OCI-LY3 (cell line): Measurements from ENCODE around the gene PFAS.

Source experiments
- H2AFZ ChIP-seq: fragments of 200-600, 300-600 bp; shearing (Covaris generic); 2 replicates; pipeline ENCODE4 v1.6.0; 2014; ENCODE audit warnings: antibody characterized with exemption, low read depth, low read length
- H3K27ac ChIP-seq: fragments of 200-600, 300-600 bp; sonication (generic); 2 replicates; pipeline ENCODE4 v1.5.1; 2014; ENCODE audit warnings: mild to moderate bottlenecking, low read length, moderate library complexity, mixed read lengths
- H3K27me3 ChIP-seq: fragments of 200-600, 300-600 bp; sonication (generic); 2 replicates; pipeline ENCODE4 v1.6.1; 2014; ENCODE audit warnings: low read depth, low read length, mixed read lengths
- H3K36me3 ChIP-seq: fragments of 200-600, 300-600 bp; sonication (generic); replicated peaks from 2 replicates; pipeline ENCODE3; 2014; ENCODE audit warnings: low read depth, low read length, mixed read lengths
- H3K4me1 ChIP-seq: fragments of 300-600, 200-600 bp; sonication (generic); 2 replicates; pipeline ENCODE4 v1.6.1; 2014; ENCODE audit warnings: low read length, mixed read lengths
- H3K4me2 ChIP-seq: fragments of 200-600, 300-600 bp; sonication (generic); 2 replicates; pipeline ENCODE4 v1.6.1; 2014; ENCODE audit warnings: low read length, mixed read lengths
- H3K4me3 ChIP-seq: fragments of 300-600, 200-600 bp; sonication (generic); 2 replicates; pipeline ENCODE4 v1.5.1; 2014; ENCODE audit warnings: antibody characterized with exemption, mild to moderate bottlenecking, low read length, moderate library complexity
- H3K79me2 ChIP-seq: fragments of 300-600, 200-600 bp; shearing (Covaris generic); 2 replicates; pipeline ENCODE4 v1.6.1; 2014; ENCODE audit warnings: mild to moderate bottlenecking, low read length, mixed read lengths
- H3K9ac ChIP-seq: fragments of 300-600, 200-600 bp; shearing (Covaris generic); 2 replicates; pipeline ENCODE4 v1.6.0; 2014; ENCODE audit warnings: mild to moderate bottlenecking, low read length, moderate library complexity
- H3K9me3 ChIP-seq: fragments of 200-600, 300-600 bp; shearing (Covaris generic); 2 replicates; pipeline ENCODE4 v1.6.1; 2014; ENCODE audit warnings: low read length, mixed read lengths; ENCODE audit not compliant: insufficient read depth
- H4K20me1 ChIP-seq: fragments of 200-600, 300-600 bp; sonication (generic); 2 replicates; pipeline ENCODE4 v1.6.1; 2016; ENCODE audit warnings: low read length, mixed read lengths; ENCODE audit not compliant: insufficient read depth
- CTCF ChIP-seq: fragments of 200-600, 300-600 bp; sonication (generic); IDR thresholded peaks from 2 replicates; pipeline ENCODE4 v1.5.1; 2014; ENCODE audit warnings: antibody characterized with exemption, low read length, low read depth
- EZH2phosphoT487 ChIP-seq: fragments of 200-600 bp; shearing (Covaris generic); IDR thresholded peaks from 2 replicates; pipeline ENCODE4 v1.6.1; 2018; ENCODE audit warnings: antibody characterized with exemption, mixed run types, low read depth

PFAS gene

DNA sequence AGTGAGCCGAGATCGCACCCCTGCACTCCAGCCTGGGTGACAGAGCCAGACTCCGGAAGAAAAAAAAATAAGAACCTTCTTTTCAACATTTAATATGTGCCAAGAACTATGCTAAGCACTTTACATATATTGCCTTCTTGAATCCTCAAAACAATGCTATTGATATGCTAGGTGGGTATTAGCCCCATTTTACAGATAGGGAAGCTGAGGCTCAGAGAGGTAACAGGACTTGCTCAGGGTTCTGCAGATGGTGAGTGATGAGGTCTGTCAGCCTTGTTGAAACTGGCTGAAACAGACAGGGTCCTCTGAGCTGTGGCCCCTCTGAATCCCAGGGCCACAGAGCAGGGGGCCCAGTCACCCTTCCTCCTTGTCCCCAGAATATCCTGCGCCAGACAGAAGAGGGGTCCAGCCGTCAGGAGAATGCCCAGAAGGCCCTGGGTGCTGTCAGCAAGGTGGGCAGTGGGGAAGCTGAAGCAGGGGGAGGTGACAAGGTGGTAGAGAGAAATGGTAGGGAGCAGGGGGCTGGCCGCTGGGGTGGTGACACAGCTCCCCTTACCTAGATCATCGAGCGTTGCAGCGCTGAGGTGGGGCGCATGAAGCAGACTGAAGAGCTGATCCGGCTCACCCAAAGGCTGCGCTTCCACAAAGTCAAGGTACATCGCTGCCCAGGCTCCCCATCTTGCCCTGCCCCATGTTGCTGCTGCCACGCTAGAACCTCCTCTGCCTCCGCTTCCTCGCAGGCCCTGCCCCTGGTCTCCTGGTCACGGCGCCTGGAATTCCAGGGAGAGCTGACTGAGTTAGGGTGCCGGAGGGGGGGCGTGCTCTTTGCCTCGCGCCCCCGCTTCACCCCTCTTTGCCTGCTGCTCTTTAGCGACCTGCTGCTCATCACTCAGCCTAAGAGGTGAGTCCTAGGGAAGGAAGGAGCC is 69.2 kb downstream of the PFAS start:
- Histone ChIP-seq H3K27ac (no peak overlapping the region), H2AFZ (no peak overlapping the region), H4K20me1 (no peaks in the 10 kb centered on the region), H3K9me3 (no peaks in the 10 kb centered on the region), H3K4me1 (no peaks in the 10 kb centered on the region), H3K79me2 (no peaks in the 10 kb centered on the region), H3K36me3 (no peaks in the 10 kb centered on the region), H3K4me3 (no peak overlapping the region), H3K27me3 (no peaks in the 10 kb centered on the region), H3K9ac (no peak overlapping the region), H3K4me2 (no peak overlapping the region)
- no peak for TF ChIP-seq CTCF
- no peak for TF ChIP-seq EZH2phosphoT487
